ENCODE measurements around the gene NSMF. TPM values are rescaled to one million over a fixed set of nuclear protein-coding genes. Genes with fewer than 3 reads are reported as not detected.
"Not testable (repeated sequence)": the region's sequence is repeated elsewhere in the genome, so short reads cannot be mapped to it uniquely, and the experiment has no call there.

The NSMF gene
- total RNA-seq, 2 experiments from 2014 or later = 74.1 to 74.6 TPM

DNA sequence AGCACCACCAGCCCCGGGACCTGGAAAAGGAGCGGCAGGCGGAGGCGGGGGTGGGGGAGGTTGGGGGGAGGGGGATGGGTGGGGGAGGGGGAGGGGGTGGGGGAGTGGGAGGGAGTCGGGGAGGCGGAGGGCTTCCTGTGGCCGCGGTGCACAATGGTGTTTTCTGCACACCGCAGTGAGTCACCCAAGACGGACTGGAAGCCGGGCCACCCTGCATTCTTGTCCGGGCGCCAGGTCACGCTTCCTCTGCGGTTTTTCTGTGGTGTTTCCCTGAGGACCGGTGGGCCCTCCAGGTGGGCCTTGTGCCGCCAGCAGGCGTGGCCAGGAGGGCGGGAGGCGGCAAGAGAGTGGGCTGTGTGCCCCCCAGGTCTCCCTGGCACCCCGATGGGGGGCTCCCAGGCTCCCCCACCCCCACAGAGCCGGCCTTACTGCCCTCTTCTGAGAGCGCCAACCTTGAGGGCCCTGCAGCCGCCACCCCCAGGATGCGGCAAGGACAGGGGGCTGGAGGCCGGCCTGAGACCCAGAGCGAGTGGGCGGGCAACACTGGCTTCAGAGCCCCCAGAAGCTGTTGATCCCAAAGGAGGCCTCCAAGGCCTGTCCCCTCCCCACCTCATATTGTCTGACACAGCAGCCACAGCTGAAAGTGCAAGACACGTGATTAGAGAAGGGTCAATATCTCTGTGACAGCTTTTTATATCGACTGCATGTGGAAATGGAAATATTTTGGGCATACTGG, 47.3 kb downstream of the NSMF start:
- Mint-ChIP-seq H3K4me3 (no peak overlapping the region), H3K36me3 (peaks cover 2% of the 10 kb centered on the region), H3K27ac (no peak overlapping the region), H3K9me3 (no peaks in the 10 kb centered on the region), H3K27me3 (no peaks in the 10 kb centered on the region), H3K4me1 (peaks cover 2% of the 10 kb centered on the region)
- peak; percentile 64 for DNase-seq

DNA sequence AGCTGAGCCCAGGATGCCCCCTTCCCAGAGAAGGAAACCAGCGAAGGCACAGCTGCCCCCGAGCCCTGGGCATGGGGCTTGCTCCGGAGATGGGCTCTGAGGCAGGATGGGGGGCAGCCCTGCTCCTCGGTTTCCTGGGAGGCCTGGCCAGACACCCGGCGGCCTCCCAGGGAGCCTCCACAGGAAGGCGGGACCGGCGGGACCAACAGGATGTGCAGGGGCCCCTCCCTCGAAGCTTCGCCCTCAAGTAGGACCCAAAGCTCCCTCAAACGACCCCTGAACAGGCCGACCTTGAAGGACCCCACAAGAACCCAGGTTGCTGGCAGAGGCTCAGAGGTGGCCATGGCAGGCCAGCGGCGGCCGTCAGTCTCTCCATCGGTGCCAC, 47.9 kb downstream of the NSMF start:
- peaks cover 1% of the 10 kb centered on the region for H3K27me3 Mint-ChIP-seq
- no peaks in the 10 kb centered on the region for H3K9me3 Mint-ChIP-seq
- H3K36me3 Mint-ChIP-seq = peaks cover 2% of the 10 kb centered on the region
- DNase-seq = no peak
- no peak overlapping the region for H3K4me3 Mint-ChIP-seq
- H3K27ac Mint-ChIP-seq = no peak overlapping the region
- peaks cover 2% of the 10 kb centered on the region for H3K4me1 Mint-ChIP-seq

DNA sequence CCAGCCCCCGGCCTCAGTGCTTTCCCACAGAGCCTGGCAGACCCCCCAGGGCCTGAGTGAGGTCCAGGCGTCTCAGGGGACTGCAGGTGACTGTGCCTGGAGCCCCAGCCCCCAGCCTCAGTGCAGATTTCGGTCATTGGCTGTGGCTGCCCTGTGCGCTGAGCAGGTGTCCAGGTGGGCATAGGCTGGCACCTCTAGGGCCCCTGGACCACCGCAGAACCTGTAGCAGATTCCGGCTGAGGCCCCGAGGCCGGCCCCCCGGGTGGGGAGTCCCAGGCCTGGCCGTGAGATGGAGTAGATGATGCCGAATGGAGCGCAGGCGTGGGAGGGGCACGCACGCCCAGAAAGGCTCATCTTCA, 48.3 kb downstream of the NSMF start:
- Mint-ChIP-seq H3K27ac (no peak overlapping the region), H3K4me1 (peaks cover 2% of the 10 kb centered on the region), H3K36me3 (peaks cover 2% of the 10 kb centered on the region), H3K4me3 (no peak overlapping the region), H3K27me3 (peaks cover 5% of the 10 kb centered on the region), H3K9me3 (no peaks in the 10 kb centered on the region)
- DNase-seq = no peak

DNA sequence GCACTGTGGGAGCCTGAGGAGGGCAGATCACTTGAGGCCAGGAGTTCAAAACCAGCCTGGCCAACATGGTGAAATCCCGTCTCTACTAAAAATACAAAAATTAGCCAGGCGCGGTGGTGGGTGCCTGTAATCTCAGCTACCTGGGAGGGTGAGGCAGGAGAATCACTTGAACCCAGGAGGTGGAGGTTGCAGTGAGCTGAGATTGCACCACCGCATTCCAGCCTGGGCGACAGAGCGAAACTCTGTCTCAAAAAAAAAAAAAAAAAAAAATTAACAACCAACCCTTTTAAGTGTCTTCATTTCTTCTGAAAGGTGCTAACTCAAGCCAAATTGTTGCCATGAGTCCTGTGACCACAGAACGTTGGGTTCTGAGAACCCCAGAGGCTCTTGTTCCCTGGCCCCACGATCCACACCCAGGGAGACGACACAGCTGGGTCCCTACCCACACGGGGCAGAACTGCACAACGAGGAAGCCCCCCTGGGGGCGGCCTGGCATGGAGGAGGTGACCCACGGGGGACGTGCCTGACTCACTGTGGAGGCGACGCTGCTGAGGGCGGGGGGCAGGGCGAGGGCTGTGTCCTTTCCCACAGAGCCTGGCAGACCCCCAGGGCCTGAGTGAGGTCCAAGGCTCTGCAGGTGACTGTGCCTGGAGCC, 48.8 kb downstream of the NSMF start:
- not testable (repeated sequence) for H3K9me3 Mint-ChIP-seq, H3K4me1 Mint-ChIP-seq, H3K4me3 Mint-ChIP-seq, H3K36me3 Mint-ChIP-seq, H3K27ac Mint-ChIP-seq, H3K27me3 Mint-ChIP-seq, DNase-seq

DNA sequence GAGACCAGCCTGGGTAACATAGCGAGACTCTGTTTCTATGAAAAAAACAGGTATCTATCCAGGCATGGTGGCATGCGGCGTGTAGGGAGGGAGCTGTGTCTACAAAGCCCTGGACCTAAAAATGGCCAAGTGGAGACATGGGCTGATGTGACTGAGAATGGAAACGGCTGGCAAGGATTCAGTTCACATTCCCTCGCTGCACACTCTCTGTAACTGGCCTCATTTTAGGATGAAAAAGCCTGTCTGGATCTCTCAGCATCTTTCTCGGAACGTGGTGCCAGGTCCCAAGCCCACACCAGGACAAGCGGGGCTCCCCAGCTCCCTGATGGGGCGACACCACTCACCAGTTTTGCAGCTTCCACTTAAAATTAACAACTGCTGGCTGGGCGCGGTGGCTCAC, 49.6 kb downstream of the NSMF start:
- no peaks in the 10 kb centered on the region for H3K9me3 Mint-ChIP-seq
- no peak for DNase-seq
- H3K27ac Mint-ChIP-seq = no peak overlapping the region
- peaks cover 6% of the 10 kb centered on the region for H3K27me3 Mint-ChIP-seq
- peaks cover 1% of the 10 kb centered on the region for H3K36me3 Mint-ChIP-seq
- peaks cover 2% of the 10 kb centered on the region for H3K4me1 Mint-ChIP-seq
- H3K4me3 Mint-ChIP-seq = no peak overlapping the region

DNA sequence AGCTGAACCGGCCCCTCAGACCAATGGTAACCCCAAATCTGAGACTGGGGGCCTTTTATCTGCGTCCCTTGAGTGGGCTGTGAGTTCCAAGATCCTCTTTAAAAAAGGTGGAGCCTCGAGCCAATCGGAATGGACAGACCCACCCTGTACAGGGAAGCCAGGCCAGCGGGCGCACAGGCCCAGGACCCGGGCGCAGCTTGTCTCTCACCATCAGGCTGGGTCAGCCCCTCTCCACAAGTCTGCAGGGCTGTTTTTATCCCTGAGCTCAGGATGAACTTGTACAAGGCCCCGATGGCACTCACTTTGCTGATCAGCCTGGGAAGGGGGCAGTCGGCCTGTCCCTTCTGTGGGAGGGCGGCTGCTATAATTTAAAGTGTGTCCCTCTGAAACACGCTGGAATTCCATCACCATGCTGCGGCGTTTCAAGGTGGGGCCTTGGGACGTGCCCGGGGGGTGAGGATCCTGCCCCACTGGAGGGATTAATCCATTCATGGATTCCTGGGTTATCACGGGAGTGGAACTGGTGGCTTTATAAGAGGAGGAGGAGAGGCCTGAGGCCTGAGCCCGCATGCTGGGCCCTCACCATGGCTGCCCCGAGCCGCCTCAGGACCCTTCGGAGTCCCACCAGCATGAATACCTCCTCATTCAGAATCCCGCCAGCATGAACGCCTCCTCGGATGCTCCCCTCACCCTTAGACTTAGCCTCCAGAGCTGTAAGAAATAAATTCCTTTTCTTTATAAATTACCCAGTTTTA, 50.3 kb downstream of the NSMF start:
- no peaks in the 10 kb centered on the region for H3K9me3 Mint-ChIP-seq
- no peak overlapping the region for H3K4me3 Mint-ChIP-seq
- H3K27me3 Mint-ChIP-seq = peaks cover 6% of the 10 kb centered on the region
- H3K4me1 Mint-ChIP-seq = peaks cover 2% of the 10 kb centered on the region
- no peaks in the 10 kb centered on the region for H3K36me3 Mint-ChIP-seq
- DNase-seq = no peak
- no peak overlapping the region for H3K27ac Mint-ChIP-seq

DNA sequence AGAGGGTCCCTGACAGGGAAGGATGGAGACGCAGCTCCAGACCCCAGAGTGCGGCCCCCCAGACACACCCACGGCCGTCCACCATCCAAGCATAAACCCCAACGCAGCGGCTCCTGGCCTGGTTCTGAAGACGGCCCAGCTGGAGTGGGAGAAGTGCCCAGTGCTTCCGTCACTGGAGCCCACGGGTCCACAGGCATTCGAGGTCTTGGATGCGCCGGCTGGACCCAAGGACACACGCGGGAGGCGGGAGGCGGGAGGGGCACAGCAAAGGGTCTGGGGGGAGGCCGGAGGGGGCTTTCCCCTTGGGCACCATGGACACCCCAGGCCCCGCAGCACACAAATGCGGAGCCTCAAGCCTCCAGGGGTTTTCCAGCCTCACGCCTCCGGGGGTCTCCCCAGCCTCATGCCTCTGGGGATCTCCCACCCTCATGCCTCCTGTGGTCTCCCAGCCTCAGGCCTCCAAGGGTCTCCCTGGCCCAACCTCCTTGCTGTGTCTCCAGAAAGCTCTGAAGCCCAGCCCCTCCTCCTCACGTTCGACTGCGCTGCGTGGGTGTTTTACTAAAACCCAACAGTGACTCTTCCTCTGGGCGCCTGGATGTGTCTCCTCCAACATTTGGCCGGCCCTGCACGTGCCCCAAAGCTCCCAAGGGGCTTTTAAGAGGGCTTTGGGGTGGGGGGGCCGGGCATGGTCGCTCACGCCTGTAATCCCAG, 51.4 kb downstream of the NSMF start:
- H3K4me3 Mint-ChIP-seq = no peak overlapping the region
- no peaks in the 10 kb centered on the region for H3K36me3 Mint-ChIP-seq
- no peak overlapping the region for H3K27ac Mint-ChIP-seq
- DNase-seq = no peak
- no peaks in the 10 kb centered on the region for H3K9me3 Mint-ChIP-seq
- H3K4me1 Mint-ChIP-seq = no peaks in the 10 kb centered on the region
- peaks cover 6% of the 10 kb centered on the region for H3K27me3 Mint-ChIP-seq

DNA sequence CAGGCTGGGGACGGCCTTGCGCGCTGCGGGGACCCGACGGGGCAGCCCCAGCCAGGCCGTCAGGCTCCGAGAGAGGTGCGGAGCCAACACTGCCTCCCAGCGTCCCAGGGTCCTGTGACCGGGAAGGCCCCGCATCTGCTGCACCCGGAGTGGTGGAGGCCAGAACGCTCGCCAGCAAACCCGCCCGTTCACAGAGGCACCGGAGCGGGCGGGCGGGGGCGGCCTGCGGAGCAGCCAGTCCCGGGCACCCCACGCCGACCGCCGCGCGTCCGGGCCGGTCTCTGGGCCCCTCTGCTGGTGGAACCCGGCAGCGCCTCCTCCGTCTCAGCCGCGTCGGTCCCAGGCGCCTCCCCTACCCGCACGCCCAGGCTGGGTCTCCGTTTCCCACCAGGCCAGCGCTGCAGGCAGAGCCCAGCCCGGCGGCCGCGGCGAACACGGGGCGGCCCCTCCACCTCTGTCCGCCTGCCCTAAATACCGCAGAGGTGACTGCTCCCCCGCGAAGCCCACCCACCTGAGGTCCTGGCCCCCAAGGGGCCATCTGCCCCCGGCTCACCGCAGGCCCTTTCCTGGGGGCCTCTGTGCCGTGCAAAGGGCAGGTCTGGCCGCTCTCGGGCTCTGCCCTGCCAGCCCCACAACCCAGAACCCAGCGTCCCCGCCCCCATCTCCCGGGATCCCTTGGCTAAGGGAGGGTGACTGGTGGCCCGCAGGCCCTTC, 52.1 kb downstream of the NSMF start:
- H3K4me3 Mint-ChIP-seq = no peak overlapping the region
- H3K27ac Mint-ChIP-seq = no peak overlapping the region
- DNase-seq = peak; percentile 78
- peaks cover 6% of the 10 kb centered on the region for H3K36me3 Mint-ChIP-seq
- H3K4me1 Mint-ChIP-seq = no peaks in the 10 kb centered on the region
- peaks cover 6% of the 10 kb centered on the region for H3K27me3 Mint-ChIP-seq
- H3K9me3 Mint-ChIP-seq = no peaks in the 10 kb centered on the region

DNA sequence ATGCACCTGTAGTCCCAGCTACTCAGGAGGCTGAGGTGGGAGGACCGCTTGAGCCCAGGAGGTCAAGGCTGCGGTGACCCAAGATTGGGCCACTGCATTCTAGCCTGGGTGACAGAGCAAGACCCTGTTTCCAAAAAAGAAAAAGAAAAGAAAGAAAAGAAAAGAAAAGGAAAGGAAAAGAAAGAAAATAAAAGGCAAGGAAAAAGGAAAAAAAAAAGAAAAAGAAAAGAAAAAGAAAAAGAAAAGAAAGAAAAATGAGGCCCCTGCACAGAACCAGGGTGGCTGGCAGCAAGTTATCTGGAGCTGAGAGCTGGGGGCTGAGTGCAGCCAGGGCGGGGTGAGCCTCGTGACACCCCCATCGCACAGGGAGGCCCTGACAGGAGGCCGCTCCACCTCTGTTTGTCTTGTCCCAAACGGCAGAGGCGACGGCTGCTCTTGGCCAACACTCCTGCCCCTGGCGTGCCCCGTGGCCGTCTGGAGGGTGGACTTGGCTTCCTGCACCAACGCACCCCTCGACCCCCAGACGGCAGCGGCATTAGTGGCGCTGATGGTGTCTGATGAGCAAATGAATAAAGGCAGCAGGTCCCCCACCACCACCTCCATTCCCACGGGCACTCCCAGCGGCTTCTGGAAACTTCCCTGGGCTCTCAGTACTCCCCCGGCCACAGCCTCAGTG, 52.9 kb downstream of the NSMF start:
- no peaks in the 10 kb centered on the region for H3K9me3 Mint-ChIP-seq
- H3K4me3 Mint-ChIP-seq = no peak overlapping the region
- peaks cover 6% of the 10 kb centered on the region for H3K27me3 Mint-ChIP-seq
- no peak for DNase-seq
- H3K27ac Mint-ChIP-seq = no peak overlapping the region
- no peaks in the 10 kb centered on the region for H3K4me1 Mint-ChIP-seq
- H3K36me3 Mint-ChIP-seq = peaks cover 6% of the 10 kb centered on the region

DNA sequence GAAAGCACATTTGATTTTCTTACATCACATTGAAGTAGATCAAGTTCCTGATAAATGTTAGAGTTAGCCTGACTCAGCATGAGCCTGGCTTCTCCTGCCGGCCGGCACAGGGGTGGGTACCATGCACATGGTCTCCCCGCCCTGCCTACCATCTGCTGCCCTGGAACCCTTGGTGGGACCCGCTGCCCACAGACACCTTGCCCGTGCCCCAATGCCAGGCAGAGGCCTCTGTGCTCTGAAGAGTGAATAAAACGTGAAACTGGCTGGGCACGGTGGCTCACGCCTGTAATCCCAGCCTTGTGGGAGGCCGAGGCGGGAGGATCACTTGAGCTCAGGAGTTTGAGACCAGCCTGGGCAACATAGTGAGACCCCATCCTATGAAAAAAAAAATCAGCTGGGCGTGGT, 53.5 kb downstream of the NSMF start:
- DNase-seq = no peak
- Mint-ChIP-seq H3K4me1 (no peaks in the 10 kb centered on the region), H3K27ac (no peak overlapping the region), H3K27me3 (peaks cover 6% of the 10 kb centered on the region), H3K36me3 (peaks cover 6% of the 10 kb centered on the region), H3K9me3 (no peaks in the 10 kb centered on the region), H3K4me3 (no peak overlapping the region)

DNA sequence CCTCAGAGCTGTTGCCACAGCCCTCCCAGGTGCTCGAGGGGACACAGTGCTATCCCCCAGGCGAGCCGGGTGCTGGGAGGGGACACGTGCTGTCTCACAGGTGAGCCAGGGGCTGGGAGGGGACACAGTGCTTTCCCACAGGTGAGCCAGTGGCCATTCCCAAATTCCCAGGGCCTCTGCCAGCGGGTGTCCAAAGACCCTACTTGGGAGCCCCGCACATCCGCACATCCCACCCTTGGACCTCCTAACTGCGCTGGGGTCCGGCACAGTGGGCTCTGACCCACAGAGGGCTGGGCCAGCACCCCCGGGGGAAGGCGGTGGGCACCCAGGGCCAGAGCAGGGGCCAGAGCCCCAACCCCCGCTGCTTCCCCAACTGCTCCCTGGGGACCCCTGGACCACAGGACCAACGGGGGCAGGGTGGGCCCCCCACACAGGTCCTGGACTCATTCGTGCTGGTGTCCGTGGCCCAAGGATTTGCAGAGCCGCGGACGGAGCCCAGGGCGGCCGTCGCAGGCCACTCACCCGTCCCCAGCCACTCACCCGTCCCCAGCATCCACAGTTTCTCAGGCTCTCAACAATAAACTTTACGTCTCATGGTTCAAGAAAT, 54.1 kb downstream of the NSMF start:
- Mint-ChIP-seq H3K27ac (no peak overlapping the region), H3K4me1 (no peaks in the 10 kb centered on the region), H3K4me3 (no peak overlapping the region), H3K9me3 (no peaks in the 10 kb centered on the region), H3K36me3 (peaks cover 8% of the 10 kb centered on the region), H3K27me3 (peaks cover 6% of the 10 kb centered on the region)
- no peak for DNase-seq

DNA sequence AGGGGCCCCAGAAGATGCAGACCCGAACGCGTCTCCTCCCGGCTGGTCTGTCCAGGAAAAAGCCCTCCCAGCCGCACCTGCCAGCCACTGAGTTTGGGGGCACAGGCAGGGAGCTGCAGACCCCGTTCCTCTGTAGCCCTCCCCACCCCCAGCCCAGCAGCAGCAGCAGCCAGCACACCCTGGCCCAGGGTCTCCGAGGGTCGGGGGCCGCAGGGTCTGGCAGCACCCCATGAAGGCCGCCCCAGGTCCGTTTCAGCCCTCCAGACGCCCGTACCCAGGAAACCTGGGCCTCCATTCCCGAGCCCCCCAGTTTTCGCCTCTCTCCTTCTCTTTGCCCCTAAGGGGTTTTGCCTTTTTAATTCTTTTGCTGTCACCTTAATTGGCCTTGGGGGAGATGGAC, 55.9 kb downstream of the NSMF start:
- peaks cover 3% of the 10 kb centered on the region for H3K4me1 Mint-ChIP-seq
- peaks cover 9% of the 10 kb centered on the region for H3K36me3 Mint-ChIP-seq
- no peak for DNase-seq
- no peak overlapping the region for H3K27ac Mint-ChIP-seq
- H3K9me3 Mint-ChIP-seq = no peaks in the 10 kb centered on the region
- no peak overlapping the region for H3K4me3 Mint-ChIP-seq
- H3K27me3 Mint-ChIP-seq = peaks cover 6% of the 10 kb centered on the region

DNA sequence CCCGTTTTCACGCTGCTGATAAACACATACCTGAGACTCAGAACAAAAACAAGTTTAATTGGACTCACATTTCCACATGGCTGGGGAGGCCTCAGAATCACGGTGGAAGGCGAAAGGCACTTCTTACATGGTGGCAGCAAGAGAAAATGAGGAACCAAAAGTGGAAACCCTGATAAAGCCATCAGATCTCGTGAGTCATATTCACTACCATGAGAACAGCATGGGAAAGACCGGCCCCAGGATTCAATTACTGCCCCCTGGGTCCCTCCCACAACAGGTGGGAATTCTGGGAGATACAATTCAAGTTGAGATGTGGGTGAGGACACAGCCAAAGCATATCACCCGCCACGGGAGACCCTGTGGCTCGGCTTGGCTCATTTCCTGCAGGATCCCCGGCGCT, 56.4 kb downstream of the NSMF start:
- Mint-ChIP-seq H3K4me1 (peaks cover 8% of the 10 kb centered on the region), H3K9me3 (no peaks in the 10 kb centered on the region), H3K27me3 (peaks cover 6% of the 10 kb centered on the region), H3K4me3 (no peak overlapping the region), H3K36me3 (peaks cover 9% of the 10 kb centered on the region), H3K27ac (no peak overlapping the region)
- DNase-seq = no peak

Measured in activated naive CD8-positive, alpha-beta T cell treated with anti-CD3 and anti-CD28 coated beads for 36 hours (primary cell).